HG02759 (cell line): ENCODE results near the gene ARID4A.
A peak's percentile ranks its signal among the peaks of the same experiment; 100 is the strongest.
"Not testable (repeated sequence)": the region's sequence is repeated elsewhere in the genome, so short reads cannot be mapped to it uniquely, and the experiment has no call there.

Source experiments
- ATAC-seq: cut with Tn5 transposase; IDR thresholded peaks from one replicate; pipeline ENCODE4 v1.9.1; 2021; ENCODE audit warnings: mild to moderate bottlenecking, moderate library complexity; ENCODE audit not compliant: unreplicated experiment

Gene ARID4A

GRCh38 chr14:58292187-58292586 is 6.2 kb upstream of the ARID4A start:
- no peak for ATAC-seq

- ATAC-seq = no peak
These were observed 4.2 kb upstream of the ARID4A start for GRCh38 chr14:58294201-58294600.

- ATAC-seq = no peak
These were observed 1.6 kb upstream of the ARID4A start for GRCh38 chr14:58296726-58297125.

GRCh38 chr14:58297412-58297761 is 968 bp upstream of the ARID4A start:
- no peak for ATAC-seq

- ATAC-seq = peak; percentile 81
These were observed 436 bp upstream of the ARID4A start for GRCh38 chr14:58297762-58298476.

- no peak for ATAC-seq
These were observed 1.3 kb downstream of the ARID4A start for GRCh38 chr14:58299401-58300330.

- ATAC-seq = no peak
These were observed 3.1 kb downstream of the ARID4A start for GRCh38 chr14:58301416-58301815.

GRCh38 chr14:58305730-58306129 is 7.4 kb downstream of the ARID4A start:
- ATAC-seq = no peak

- ATAC-seq = no peak
These were observed 9.4 kb downstream of the ARID4A start for GRCh38 chr14:58307597-58308316.

GRCh38 chr14:58309086-58309485 is 10.7 kb downstream of the ARID4A start:
- no peak for ATAC-seq

- ATAC-seq = no peak
These were observed 15.3 kb downstream of the ARID4A start for GRCh38 chr14:58313699-58314098.

- no peak for ATAC-seq
These were observed 17.3 kb downstream of the ARID4A start for GRCh38 chr14:58315606-58316005.

GRCh38 chr14:58327019-58327418 is 28.7 kb downstream of the ARID4A start:
- ATAC-seq = no peak

- peak; percentile 92 for ATAC-seq
These were observed 32.8 kb downstream of the ARID4A start for GRCh38 chr14:58331111-58331510.

GRCh38 chr14:58332561-58332960 is 34.2 kb downstream of the ARID4A start:
- ATAC-seq = no peak

- not testable (repeated sequence) for ATAC-seq
These were observed 41.3 kb downstream of the ARID4A start for GRCh38 chr14:58339666-58340065.

- no peak for ATAC-seq
These were observed 42.9 kb downstream of the ARID4A start for GRCh38 chr14:58341152-58341748.

GRCh38 chr14:58343535-58343934 is 45.2 kb downstream of the ARID4A start:
- ATAC-seq = not testable (repeated sequence)

- no peak for ATAC-seq
These were observed 55.4 kb downstream of the ARID4A start for GRCh38 chr14:58353516-58354299.

GRCh38 chr14:58354808-58355207 is 56.5 kb downstream of the ARID4A start:
- no peak for ATAC-seq
